ENCODE measurements around the gene TMEM270.
"Not testable (repeated sequence)": the region's sequence is repeated elsewhere in the genome, so short reads cannot be mapped to it uniquely, and the experiment has no call there.

Gene TMEM270

GRCh38 chr7:73882047-73882402 is 21.1 kb downstream of the TMEM270 start:
- H3K27ac ChIP-seq (replicated peaks; ENCODE audit: low read length) = no peak overlapping the region
- H3K9ac ChIP-seq (ENCODE audit: low read depth, low read length, poor library complexity) = no peak overlapping the region
- no peak overlapping the region for H2AK5ac ChIP-seq (ENCODE audit: low read depth, low read length)
- H2BK120ac ChIP-seq (ENCODE audit: low read depth, low read length) = no peak overlapping the region
- no peak overlapping the region for H3K18ac ChIP-seq (ENCODE audit: low read length)
- no peak for DNase-seq (ENCODE audit: low spot score)
- H3K36me3 ChIP-seq (replicated peaks in 1 of 2; ENCODE audit: control insufficient read depth in 2 of 2, insufficient read depth in 2 of 2, low read length in 2 of 2) = no peaks in the 10 kb centered on the region
- no peak overlapping the region for H2BK15ac ChIP-seq (ENCODE audit: low read length)
- H3K79me1 ChIP-seq (ENCODE audit: low read depth, low read length) = no peaks in the 10 kb centered on the region
- H3K27me3 ChIP-seq (ENCODE audit: control insufficient read depth in 3 of 3, insufficient read depth in 3 of 3, low read depth in 1 of 3, low read length in 3 of 3) = peaks cover 0 to 17% (median 0%) of the 10 kb centered on the region in 3 experiments
- WGBS, 2 donors (ENCODE audit: extremely low coverage in 2 of 2, insufficient read length in 2 of 2, insufficient replicate concordance in 1 of 2) = no CpG with 5 or more reads among the region's 3 CpGs
- no peak overlapping the region for H3K4ac ChIP-seq (ENCODE audit: low read length)
- no peak overlapping the region for H3K4me3 ChIP-seq (ENCODE audit: low read length in 2 of 2)
- no peak overlapping the region for H2BK5ac ChIP-seq (ENCODE audit: low read length)
- H4K8ac ChIP-seq (ENCODE audit: low read depth, low read length) = no peak overlapping the region
- no peak overlapping the region for H2AFZ ChIP-seq (ENCODE audit: low read length)
- no peak overlapping the region for H4K91ac ChIP-seq (ENCODE audit: low read depth, low read length, poor library complexity)
- no peak overlapping the region for H3K23ac ChIP-seq (ENCODE audit: low read depth, low read length, poor library complexity)
- no peaks in the 10 kb centered on the region for H3K9me3 ChIP-seq (replicated peaks in 1 of 2; ENCODE audit: control insufficient read depth in 2 of 2, insufficient read depth in 1 of 2, low read depth in 1 of 2, low read length in 2 of 2)
- peaks cover 3 to 6% of the 10 kb centered on the region in 2 donors for H3K4me1 ChIP-seq (ENCODE audit: control insufficient read depth in 2 of 2, insufficient read depth in 1 of 2, low read depth in 1 of 2, low read length in 2 of 2)
- no peak overlapping the region for H3K14ac ChIP-seq (ENCODE audit: low read length)
- H3K4me2 ChIP-seq (ENCODE audit: insufficient read depth, low read length, poor library complexity, severe bottlenecking) = no peak overlapping the region
- H2BK12ac ChIP-seq (ENCODE audit: low read length) = no peak overlapping the region

GRCh38 chr7:73884867-73885422 is 24.0 kb downstream of the TMEM270 start:
- not testable (repeated sequence) for DNase-seq (ENCODE audit: low spot score); H3K4me3 ChIP-seq (ENCODE audit: low read length in 2 of 2)

GRCh38 chr7:73885433-73885974 is 24.5 kb downstream of the TMEM270 start:
- Histone ChIP-seq H3K27ac (replicated peaks; ENCODE audit: low read length) (no peak overlapping the region), H2BK12ac (ENCODE audit: low read length) (no peak overlapping the region), H3K4me3 (ENCODE audit: low read length in 2 of 2) (no peak overlapping the region), H2AFZ (ENCODE audit: low read length) (no peak overlapping the region), H3K4me1 (ENCODE audit: control insufficient read depth in 2 of 2, insufficient read depth in 1 of 2, low read depth in 1 of 2, low read length in 2 of 2) (peaks cover 3 to 8% of the 10 kb centered on the region in 2 donors), H4K91ac (ENCODE audit: low read depth, low read length, poor library complexity) (no peak overlapping the region), H3K9ac (ENCODE audit: low read depth, low read length, poor library complexity) (no peak overlapping the region), H2BK120ac (ENCODE audit: low read depth, low read length) (no peak overlapping the region), H3K23ac (ENCODE audit: low read depth, low read length, poor library complexity) (no peak overlapping the region), H2BK5ac (ENCODE audit: low read length) (no peak overlapping the region), H3K36me3 (replicated peaks in 1 of 2; ENCODE audit: control insufficient read depth in 2 of 2, insufficient read depth in 2 of 2, low read length in 2 of 2) (no peaks in the 10 kb centered on the region), H3K14ac (ENCODE audit: low read length) (no peak overlapping the region), H2BK15ac (ENCODE audit: low read length) (no peak overlapping the region), H3K27me3 (ENCODE audit: control insufficient read depth in 3 of 3, insufficient read depth in 3 of 3, low read depth in 1 of 3, low read length in 3 of 3) (peaks cover 0 to 18% (median 0%) of the 10 kb centered on the region in 3 experiments), H3K9me3 (replicated peaks in 1 of 2; ENCODE audit: control insufficient read depth in 2 of 2, insufficient read depth in 1 of 2, low read depth in 1 of 2, low read length in 2 of 2) (peaks cover 0 to 1% of the 10 kb centered on the region in 2 donors), H4K8ac (ENCODE audit: low read depth, low read length) (no peak overlapping the region), H3K18ac (ENCODE audit: low read length) (no peak overlapping the region), H3K4me2 (ENCODE audit: insufficient read depth, low read length, poor library complexity, severe bottlenecking) (no peak overlapping the region), H3K4ac (ENCODE audit: low read length) (no peak overlapping the region), H2AK5ac (ENCODE audit: low read depth, low read length) (no peak overlapping the region), H3K79me1 (ENCODE audit: low read depth, low read length) (no peaks in the 10 kb centered on the region)
- DNase-seq (ENCODE audit: low spot score) = no peak
- WGBS, 2 donors (ENCODE audit: extremely low coverage in 2 of 2, insufficient read length in 2 of 2, insufficient replicate concordance in 1 of 2) = no CpG with 5 or more reads among the region's 3 CpGs

More at GRCh38 chr7:73884867-73885422, 24.0 kb downstream of the TMEM270 start:
- H2AK5ac ChIP-seq (ENCODE audit: low read depth, low read length); H2BK12ac ChIP-seq (ENCODE audit: low read length); H3K9me3 ChIP-seq (replicated peaks in 1 of 2; ENCODE audit: control insufficient read depth in 2 of 2, insufficient read depth in 1 of 2, low read depth in 1 of 2, low read length in 2 of 2); H2BK5ac ChIP-seq (ENCODE audit: low read length); H2BK15ac ChIP-seq (ENCODE audit: low read length); H3K27ac ChIP-seq (replicated peaks; ENCODE audit: low read length); H3K4ac ChIP-seq (ENCODE audit: low read length); H3K18ac ChIP-seq (ENCODE audit: low read length); H3K36me3 ChIP-seq (replicated peaks in 1 of 2; ENCODE audit: control insufficient read depth in 2 of 2, insufficient read depth in 2 of 2, low read length in 2 of 2); H4K91ac ChIP-seq (ENCODE audit: low read depth, low read length, poor library complexity); H3K23ac ChIP-seq (ENCODE audit: low read depth, low read length, poor library complexity); H4K8ac ChIP-seq (ENCODE audit: low read depth, low read length); H2BK120ac ChIP-seq (ENCODE audit: low read depth, low read length); H2AFZ ChIP-seq (ENCODE audit: low read length); H3K4me1 ChIP-seq (ENCODE audit: control insufficient read depth in 2 of 2, insufficient read depth in 1 of 2, low read depth in 1 of 2, low read length in 2 of 2); H3K79me1 ChIP-seq (ENCODE audit: low read depth, low read length); H3K14ac ChIP-seq (ENCODE audit: low read length); H3K9ac ChIP-seq (ENCODE audit: low read depth, low read length, poor library complexity); H3K4me2 ChIP-seq (ENCODE audit: insufficient read depth, low read length, poor library complexity, severe bottlenecking): not testable (repeated sequence)
- no CpG with 5 or more reads among the region's 3 CpGs for WGBS, 2 donors (ENCODE audit: extremely low coverage in 2 of 2, insufficient read length in 2 of 2, insufficient replicate concordance in 1 of 2)
- peaks cover 0 to 19% (median 0%) of the 10 kb centered on the region in 3 experiments for H3K27me3 ChIP-seq (ENCODE audit: control insufficient read depth in 3 of 3, insufficient read depth in 3 of 3, low read depth in 1 of 3, low read length in 3 of 3)

- no peak for DNase-seq (ENCODE audit: low spot score)
- Histone ChIP-seq H3K14ac (ENCODE audit: low read length) (no peak overlapping the region), H3K36me3 (replicated peaks in 1 of 2; ENCODE audit: control insufficient read depth in 2 of 2, insufficient read depth in 2 of 2, low read length in 2 of 2) (no peaks in the 10 kb centered on the region), H2BK12ac (ENCODE audit: low read length) (no peak overlapping the region), H2AFZ (ENCODE audit: low read length) (peak overlapping the region; percentile 89), H3K23ac (ENCODE audit: low read depth, low read length, poor library complexity) (no peak overlapping the region), H3K27me3 (ENCODE audit: control insufficient read depth in 3 of 3, insufficient read depth in 3 of 3, low read depth in 1 of 3, low read length in 3 of 3) (peaks cover 0 to 15% (median 0%) of the 10 kb centered on the region in 3 experiments), H3K4ac (ENCODE audit: low read length) (no peak overlapping the region), H2BK15ac (ENCODE audit: low read length) (peak overlapping the region; percentile 69), H2BK5ac (ENCODE audit: low read length) (no peak overlapping the region), H3K27ac (replicated peaks; ENCODE audit: low read length) (no peak overlapping the region), H4K8ac (ENCODE audit: low read depth, low read length) (peak overlapping the region; percentile 29), H3K9me3 (replicated peaks in 1 of 2; ENCODE audit: control insufficient read depth in 2 of 2, insufficient read depth in 1 of 2, low read depth in 1 of 2, low read length in 2 of 2) (peaks cover 0 to 1% of the 10 kb centered on the region in 2 donors), H3K79me1 (ENCODE audit: low read depth, low read length) (no peaks in the 10 kb centered on the region), H4K91ac (ENCODE audit: low read depth, low read length, poor library complexity) (no peak overlapping the region), H2AK5ac (ENCODE audit: low read depth, low read length) (peak overlapping the region; percentile 5), H3K4me1 (ENCODE audit: control insufficient read depth in 2 of 2, insufficient read depth in 1 of 2, low read depth in 1 of 2, low read length in 2 of 2) (peaks cover 3 to 9% of the 10 kb centered on the region in 2 donors), H3K18ac (ENCODE audit: low read length) (peak overlapping the region; percentile 92), H3K4me2 (ENCODE audit: insufficient read depth, low read length, poor library complexity, severe bottlenecking) (no peak overlapping the region), H3K4me3 (ENCODE audit: low read length in 2 of 2) (no peak overlapping the region), H2BK120ac (ENCODE audit: low read depth, low read length) (peak overlapping the region; percentile 35), H3K9ac (ENCODE audit: low read depth, low read length, poor library complexity) (peak overlapping the region; percentile 30)
- no CpG with 5 or more reads among the region's 25 CpGs for WGBS, 2 donors (ENCODE audit: extremely low coverage in 2 of 2, insufficient read length in 2 of 2, insufficient replicate concordance in 1 of 2)
These were observed 25.2 kb downstream of the TMEM270 start for GRCh38 chr7:73885975-73886798.
